Naive thymus-derived CD8-positive, alpha-beta T cell (primary cell): ENCODE results near the gene SHISAL1. TPM values are rescaled to one million over a fixed set of nuclear protein-coding genes. Genes with fewer than 3 reads are reported as not detected.
"Not testable (repeated sequence)": the region's sequence is repeated elsewhere in the genome, so short reads cannot be mapped to it uniquely, and the experiment has no call there.

Experiments
- ATAC-seq, 2 donors: fragments of 150-1000 bp; cut with Tn5 transposase in 1 of 2; sonication (Bioruptor Pico), chemical (Tn5 transposase) in 1 of 2; 1 replicate in 1 of 2; 2 replicates in 1 of 2; pipeline ENCODE4 v1.10.0; 2021; ENCODE audit warnings: mild to moderate bottlenecking in 2 of 2, moderate library complexity in 2 of 2
- POLR2A ChIA-PET: fragments of 350-600 bp; sonication (Branson Sonifier 250); formaldehyde crosslinking; loops from one replicate; lab custom pipeline; 2021; ENCODE audit warnings: antibody characterized with exemption; lab: Charles Lee
- DNase-seq, 10 donors: peaks; one replicate each; pipeline versions ENCODE4 v3.0.0 to v3.0.0-alpha.2; 2020 to 2022
- H3K27ac Mint-ChIP-seq, 10 donors: one replicate each; pipeline ENCODE4 v1.8.0; 2020 to 2022; ENCODE audit warnings: mild to moderate bottlenecking in 10 of 10, mixed read lengths in 10 of 10, moderate library complexity in 4 of 10, inconsistent platforms in 1 of 10
- H3K27me3 Mint-ChIP-seq, 5 donors: one replicate each; pipeline ENCODE4 v1.8.0; 2021 to 2022; ENCODE audit warnings: mixed read lengths in 5 of 5
- H3K36me3 Mint-ChIP-seq, 3 donors: one replicate each; pipeline ENCODE4 v1.8.0; 2020 to 2022; ENCODE audit warnings: mixed read lengths in 3 of 3, mild to moderate bottlenecking in 2 of 3, inconsistent platforms in 1 of 3
- H3K4me1 Mint-ChIP-seq, 4 donors: one replicate each; pipeline ENCODE4 v1.8.0; 2021 to 2022; ENCODE audit warnings: mixed read lengths in 4 of 4
- H3K4me3 Mint-ChIP-seq, 10 donors: one replicate each; pipeline ENCODE4 v1.8.0; 2020 to 2022; ENCODE audit warnings: mild to moderate bottlenecking in 10 of 10, mixed read lengths in 10 of 10, moderate library complexity in 6 of 10, inconsistent platforms in 1 of 10
- H3K9me3 Mint-ChIP-seq, 9 donors: one replicate each; pipeline ENCODE4 v1.8.0; 2020 to 2022; ENCODE audit warnings: mixed read lengths in 9 of 9, mild to moderate bottlenecking in 3 of 9, inconsistent platforms in 1 of 9, moderate library complexity in 1 of 9
- polyA plus RNA-seq, 3 donors: library from polyadenylated mRNA; unstranded; fragments of 300-500 nt; fragmentation: Illumina TruSeq; gene quantifications; one replicate each; pipeline ENCODE4 v1.2.3, GENCODE V29; 2021
- total RNA-seq, 8 experiments: library from RNA in 2 of 8; stranded (reverse) in 2 of 8; gene quantifications; one replicate each; pipeline ENCODE4 v1.2.3 and lab custom pipeline; 2021 to 2026

SHISAL1 gene
- total and polyA plus RNA-seq, 5 experiments from 2014 or later, result not detected

DNA sequence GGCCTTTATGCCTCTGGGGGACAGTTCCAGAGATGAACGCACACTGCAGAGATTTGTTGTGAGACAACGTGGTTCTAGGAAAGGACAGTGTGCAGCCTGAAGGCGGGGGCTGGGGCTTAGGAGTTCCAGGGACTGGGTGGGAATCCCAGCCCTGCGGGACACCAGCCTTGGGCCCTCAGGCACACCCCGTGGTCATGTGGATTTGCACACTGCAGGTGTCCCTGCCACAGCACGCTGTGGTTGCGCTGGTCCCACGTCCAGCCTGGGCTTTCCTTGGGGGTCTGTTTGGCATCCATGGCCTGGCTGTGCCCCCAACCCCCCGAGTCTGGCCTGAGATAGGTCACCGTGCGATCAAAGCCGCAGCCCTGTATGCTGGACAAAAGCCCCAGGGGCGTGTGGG is 7.3 kb downstream of the SHISAL1 start:
- ATAC-seq, result no peak
- no peak for DNase-seq
- POLR2A ChIA-PET, result no interaction called here
- Mint-ChIP-seq H3K4me1 (peaks cover 0 to 10% (median 4%) of the 10 kb centered on the region in 4 donors), H3K27ac (peak overlapping the region in 1 of 10 donors; percentile 73), H3K9me3 (no peaks in the 10 kb centered on the region), H3K4me3 (no peak overlapping the region), H3K36me3 (no peaks in the 10 kb centered on the region), H3K27me3 (peaks cover 0 to under 1% (median 0%) of the 10 kb centered on the region in 5 donors)

- ATAC-seq (no peak), DNase-seq (no peak)
- Mint-ChIP-seq H3K4me3 (no peak overlapping the region), H3K4me1 (peaks cover 0 to 15% (median 5%) of the 10 kb centered on the region in 4 donors), H3K9me3 (no peaks in the 10 kb centered on the region), H3K27ac (no peak overlapping the region), H3K36me3 (no peaks in the 10 kb centered on the region), H3K27me3 (peaks cover 0 to 6% (median 2%) of the 10 kb centered on the region in 5 donors)
- POLR2A ChIA-PET, result no interaction called here
Measured at GRCh38 chr22:44304911-44305310, 7.8 kb downstream of the SHISAL1 start.

DNA sequence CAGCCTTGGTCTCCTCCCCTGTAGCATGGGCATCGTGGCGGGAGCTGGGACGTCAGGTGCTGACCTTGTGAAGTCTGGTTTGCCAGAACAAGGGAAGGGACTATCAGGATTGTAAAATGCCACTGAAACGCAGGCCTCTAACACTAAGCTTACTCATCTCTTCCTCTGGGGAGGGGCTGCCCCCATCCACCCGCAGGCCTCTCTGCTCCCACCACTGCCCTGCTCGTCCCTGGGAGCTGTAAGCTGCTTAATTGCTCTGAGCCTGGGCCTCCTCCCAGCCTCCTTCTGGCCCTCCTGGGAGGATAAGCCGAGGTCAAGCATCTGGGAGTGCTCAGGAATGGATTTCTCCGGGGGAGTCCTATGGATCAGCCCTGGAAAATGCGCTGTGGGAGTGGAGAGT is 8.4 kb downstream of the SHISAL1 start:
- DNase-seq (no peak), ATAC-seq (no peak)
- Mint-ChIP-seq H3K27ac (no peak overlapping the region), H3K4me1 (peaks cover 0 to 20% (median 6%) of the 10 kb centered on the region in 4 donors), H3K4me3 (no peak overlapping the region), H3K27me3 (peaks cover 0 to 12% (median 2%) of the 10 kb centered on the region in 5 donors), H3K9me3 (no peaks in the 10 kb centered on the region), H3K36me3 (no peaks in the 10 kb centered on the region)
- POLR2A ChIA-PET, result no interaction called here

GRCh38 chr22:44302363-44302762 is 10.4 kb downstream of the SHISAL1 start:
- peaks cover 0 to 20% (median 6%) of the 10 kb centered on the region in 4 donors for H3K4me1 Mint-ChIP-seq
- POLR2A ChIA-PET, result interaction anchor here (0.6 kb wide), 1 partner anchor 9 kb away, joined by 3 read pairs; no protein-coding TSS in a partner anchor
- H3K27ac Mint-ChIP-seq, H3K9me3 Mint-ChIP-seq, ATAC-seq, H3K4me3 Mint-ChIP-seq, H3K36me3 Mint-ChIP-seq, DNase-seq: not testable (repeated sequence)
- H3K27me3 Mint-ChIP-seq, result peaks cover 0 to 12% (median 2%) of the 10 kb centered on the region in 5 donors

DNA sequence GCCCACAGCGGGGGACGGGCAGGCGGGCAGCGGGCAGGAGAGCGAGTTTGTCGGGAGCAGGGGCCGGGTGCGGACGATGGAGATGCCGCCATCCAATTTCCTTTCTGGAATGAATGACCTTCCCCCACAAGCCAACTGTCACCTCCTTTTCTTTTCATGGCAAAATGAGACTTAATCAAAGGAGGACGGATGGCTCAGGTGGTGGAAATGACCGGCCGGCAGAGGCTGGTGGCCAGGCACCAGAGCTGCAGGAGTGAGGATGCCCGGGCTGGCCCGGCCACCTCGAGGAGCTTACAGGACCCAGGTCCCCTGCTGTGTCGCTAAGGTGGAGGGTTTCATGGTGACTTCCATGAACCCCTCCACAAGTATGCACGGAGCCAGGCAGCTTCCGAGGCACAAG is 11.7 kb downstream of the SHISAL1 start:
- peaks cover 0 to 15% (median 4%) of the 10 kb centered on the region in 4 donors for H3K4me1 Mint-ChIP-seq
- POLR2A ChIA-PET, result no interaction called here
- DNase-seq, result no peak
- H3K4me3 Mint-ChIP-seq, result no peak overlapping the region
- peaks cover 0 to 12% (median 2%) of the 10 kb centered on the region in 5 donors for H3K27me3 Mint-ChIP-seq
- no peaks in the 10 kb centered on the region for H3K9me3 Mint-ChIP-seq
- no peaks in the 10 kb centered on the region for H3K36me3 Mint-ChIP-seq
- ATAC-seq, result no peak
- H3K27ac Mint-ChIP-seq, result no peak overlapping the region

- POLR2A ChIA-PET, result no interaction called here
- H3K4me1 Mint-ChIP-seq, result peaks cover 0 to 13% (median 3%) of the 10 kb centered on the region in 4 donors
- peaks cover 0 to 12% (median under 1%) of the 10 kb centered on the region in 9 donors for H3K9me3 Mint-ChIP-seq
- peaks cover 0 to 2% (median 0%) of the 10 kb centered on the region in 3 donors for H3K36me3 Mint-ChIP-seq
- peak overlapping the region in 1 of 10 donors; percentile 89 for H3K27ac Mint-ChIP-seq
- DNase-seq (no peak), ATAC-seq (no peak)
- no peak overlapping the region for H3K4me3 Mint-ChIP-seq
- peaks cover 0 to 12% (median 2%) of the 10 kb centered on the region in 5 donors for H3K27me3 Mint-ChIP-seq
Measured at GRCh38 chr22:44299124-44299523, 13.6 kb downstream of the SHISAL1 start.

- POLR2A ChIA-PET, result no interaction called here
Measured at GRCh38 chr22:44298406-44299091, 14.2 kb downstream of the SHISAL1 start.

GRCh38 chr22:44297470-44298061 is 15.2 kb downstream of the SHISAL1 start:
- peaks cover 0 to 12% (median 2%) of the 10 kb centered on the region in 5 donors for H3K27me3 Mint-ChIP-seq
- DNase-seq, result no peak
- POLR2A ChIA-PET, result no interaction called here
- peaks cover 0 to 5% (median 0%) of the 10 kb centered on the region in 3 donors for H3K36me3 Mint-ChIP-seq
- H3K4me1 Mint-ChIP-seq, result peaks cover 0 to 13% (median 3%) of the 10 kb centered on the region in 4 donors
- peaks cover 0 to 17% (median 3%) of the 10 kb centered on the region in 9 donors for H3K9me3 Mint-ChIP-seq
- no peak overlapping the region for H3K4me3 Mint-ChIP-seq
- no peak overlapping the region for H3K27ac Mint-ChIP-seq
- no peak for ATAC-seq

More at GRCh38 chr22:44298406-44299091, 14.2 kb downstream of the SHISAL1 start:
- H3K27me3 Mint-ChIP-seq, result peaks cover 0 to 12% (median 2%) of the 10 kb centered on the region in 5 donors
- H3K9me3 Mint-ChIP-seq, result peaks cover 0 to 17% (median 3%) of the 10 kb centered on the region in 9 donors
- H3K4me3 Mint-ChIP-seq, result no peak overlapping the region
- peaks cover 0 to 5% (median 0%) of the 10 kb centered on the region in 3 donors for H3K36me3 Mint-ChIP-seq
- H3K4me1 Mint-ChIP-seq, result peaks cover 0 to 13% (median 3%) of the 10 kb centered on the region in 4 donors
- no peak for ATAC-seq
- no peak for DNase-seq
- no peak overlapping the region for H3K27ac Mint-ChIP-seq

DNA sequence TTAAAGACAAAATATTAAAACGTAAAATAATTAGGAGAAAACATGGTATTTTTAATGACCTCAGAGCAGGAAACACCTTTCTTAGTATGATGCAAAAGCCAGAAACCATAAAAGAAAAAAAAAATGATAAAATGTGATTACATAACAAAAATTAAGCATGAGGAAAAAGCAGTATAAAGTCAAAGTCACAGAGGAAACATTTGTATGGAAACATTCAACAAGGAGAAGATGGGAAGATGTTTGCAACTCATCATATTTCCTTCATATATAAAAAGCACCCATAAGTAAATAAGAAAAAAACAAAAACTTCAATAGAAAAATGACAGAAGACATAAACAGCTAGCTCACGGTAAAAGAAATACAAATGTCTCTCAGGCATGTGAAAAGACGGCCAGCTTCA is 17.3 kb downstream of the SHISAL1 start:
- H3K27me3 Mint-ChIP-seq, result peaks cover 0 to 10% (median under 1%) of the 10 kb centered on the region in 5 donors
- ATAC-seq (no peak), DNase-seq (no peak)
- H3K27ac Mint-ChIP-seq, result no peak overlapping the region
- H3K4me3 Mint-ChIP-seq, result no peak overlapping the region
- H3K36me3 Mint-ChIP-seq, result peaks cover 0 to 5% (median 0%) of the 10 kb centered on the region in 3 donors
- POLR2A ChIA-PET, result no interaction called here
- H3K4me1 Mint-ChIP-seq, result peaks cover 0 to 10% (median 4%) of the 10 kb centered on the region in 4 donors
- H3K9me3 Mint-ChIP-seq, result peaks cover 0 to 17% (median 3%) of the 10 kb centered on the region in 9 donors

GRCh38 chr22:44293876-44294275 is 18.9 kb downstream of the SHISAL1 start:
- no peak for DNase-seq
- ATAC-seq, result no peak
- H3K27me3 Mint-ChIP-seq, result peaks cover 0 to 2% (median 0%) of the 10 kb centered on the region in 5 donors
- H3K4me3 Mint-ChIP-seq, result no peak overlapping the region
- H3K9me3 Mint-ChIP-seq, result peaks cover 0 to 17% (median 3%) of the 10 kb centered on the region in 9 donors
- POLR2A ChIA-PET, result no interaction called here
- no peak overlapping the region for H3K27ac Mint-ChIP-seq
- H3K36me3 Mint-ChIP-seq, result peaks cover 0 to 5% (median 0%) of the 10 kb centered on the region in 3 donors
- H3K4me1 Mint-ChIP-seq, result peaks cover 0 to 2% (median under 1%) of the 10 kb centered on the region in 4 donors

DNA sequence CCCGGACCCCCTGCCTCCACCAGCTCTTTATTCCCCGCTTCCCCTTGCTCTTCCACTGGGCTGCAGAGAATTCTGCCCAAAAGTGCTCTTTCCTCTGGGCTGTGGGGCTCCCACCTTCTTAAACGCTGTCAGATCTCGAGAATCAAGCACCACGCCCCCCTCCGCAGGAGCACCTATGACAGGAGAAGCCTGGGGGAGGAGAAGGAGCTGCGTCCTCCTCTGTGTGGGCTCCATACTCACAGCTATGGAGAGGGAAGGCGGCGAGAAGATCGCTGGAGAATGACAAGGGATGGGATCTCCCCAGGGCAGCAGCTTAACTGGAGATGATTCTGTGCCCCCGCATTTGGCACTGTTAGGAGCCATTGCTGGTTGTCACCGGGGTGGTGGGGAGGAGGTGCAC is 19.7 kb downstream of the SHISAL1 start:
- Mint-ChIP-seq H3K27ac (peak overlapping the region in 1 of 10 donors; percentile 71), H3K9me3 (peaks cover 0 to 17% (median 3%) of the 10 kb centered on the region in 9 donors), H3K4me3 (no peak overlapping the region), H3K27me3 (peaks cover 0 to 2% (median 0%) of the 10 kb centered on the region in 5 donors), H3K36me3 (peaks cover 0 to 5% (median 0%) of the 10 kb centered on the region in 3 donors), H3K4me1 (peaks cover 0 to 2% (median under 1%) of the 10 kb centered on the region in 4 donors)
- ATAC-seq, result no peak
- DNase-seq, result no peak
- POLR2A ChIA-PET, result no interaction called here

DNA sequence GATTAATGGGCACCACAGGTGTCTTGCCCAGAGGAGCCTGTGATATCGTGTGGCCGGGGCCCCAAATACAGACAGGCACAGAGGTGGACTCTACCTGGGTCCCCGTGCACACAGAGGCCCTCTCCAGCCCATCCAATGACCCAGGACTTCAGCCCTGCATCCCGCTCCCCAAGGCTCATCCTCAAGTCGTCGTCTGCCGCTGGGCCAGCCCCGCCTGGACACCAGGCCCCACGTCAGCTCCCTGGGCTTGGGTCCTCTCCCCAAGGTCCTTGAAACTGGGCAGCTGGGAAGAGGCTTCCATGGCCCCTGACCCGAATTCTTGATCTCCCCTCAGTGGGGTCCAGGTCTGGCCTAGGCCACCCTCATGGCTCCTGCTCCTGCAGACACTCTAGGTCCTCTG is 20.2 kb downstream of the SHISAL1 start:
- Mint-ChIP-seq H3K4me1 (peaks cover 0 to 2% (median under 1%) of the 10 kb centered on the region in 4 donors), H3K9me3 (peaks cover 0 to 17% (median 3%) of the 10 kb centered on the region in 9 donors), H3K27me3 (peaks cover 0 to 2% (median 0%) of the 10 kb centered on the region in 5 donors), H3K4me3 (no peak overlapping the region), H3K36me3 (peaks cover 0 to 5% (median 0%) of the 10 kb centered on the region in 3 donors), H3K27ac (no peak overlapping the region)
- POLR2A ChIA-PET, result no interaction called here
- no peak for ATAC-seq
- no peak for DNase-seq
